Measurements from ENCODE around the gene MRPL40.

MRPL40 gene

GRCh38 chr22:19457828-19458428 lies 25.6 kb downstream of the MRPL40 start:
- no peak overlapping the region for H3K27ac ChIP-seq
- TF ChIP-seq CTCF (IDR thresholded peaks at IDR 0.05) (no peak), ZFX (IDR thresholded peaks at IDR 0.05; ENCODE audit: borderline replicate concordance) (no peak)

GRCh38 chr22:19460036-19460435 lies 27.7 kb downstream of the MRPL40 start:
- TF ChIP-seq CTCF (IDR thresholded peaks at IDR 0.05), result no peak
- TF ChIP-seq ZFX (IDR thresholded peaks at IDR 0.05; ENCODE audit: borderline replicate concordance), result no peak
- no peak overlapping the region for H3K27ac ChIP-seq

DNA sequence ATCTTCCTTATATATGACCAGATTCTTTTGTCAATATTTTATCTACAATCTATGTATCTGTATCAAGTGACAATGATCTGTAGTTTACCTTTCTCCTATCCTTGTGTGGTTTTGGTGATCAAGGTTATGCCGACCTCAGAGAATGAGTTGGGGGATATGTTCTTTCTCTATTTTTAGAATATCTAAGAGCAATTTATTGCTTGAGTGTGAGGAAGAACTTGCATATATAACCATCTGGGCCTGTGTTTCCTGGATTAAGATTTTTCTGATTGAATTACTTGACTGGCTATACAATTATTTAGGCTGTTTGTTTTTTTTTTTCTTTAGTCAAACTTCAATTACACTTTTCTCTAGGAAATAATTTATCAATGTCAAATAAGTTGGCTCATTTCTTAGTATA lies 29.2 kb downstream of the MRPL40 start:
- TF ChIP-seq ZFX (IDR thresholded peaks at IDR 0.05; ENCODE audit: borderline replicate concordance), result no peak
- TF ChIP-seq CTCF (IDR thresholded peaks at IDR 0.05), result no peak
- no peak overlapping the region for H3K27ac ChIP-seq

GRCh38 chr22:19463008-19463407 lies 30.7 kb downstream of the MRPL40 start:
- H3K27ac ChIP-seq, result no peak overlapping the region
- TF ChIP-seq CTCF (IDR thresholded peaks at IDR 0.05), result no peak
- no peak for TF ChIP-seq ZFX (IDR thresholded peaks at IDR 0.05; ENCODE audit: borderline replicate concordance)

DNA sequence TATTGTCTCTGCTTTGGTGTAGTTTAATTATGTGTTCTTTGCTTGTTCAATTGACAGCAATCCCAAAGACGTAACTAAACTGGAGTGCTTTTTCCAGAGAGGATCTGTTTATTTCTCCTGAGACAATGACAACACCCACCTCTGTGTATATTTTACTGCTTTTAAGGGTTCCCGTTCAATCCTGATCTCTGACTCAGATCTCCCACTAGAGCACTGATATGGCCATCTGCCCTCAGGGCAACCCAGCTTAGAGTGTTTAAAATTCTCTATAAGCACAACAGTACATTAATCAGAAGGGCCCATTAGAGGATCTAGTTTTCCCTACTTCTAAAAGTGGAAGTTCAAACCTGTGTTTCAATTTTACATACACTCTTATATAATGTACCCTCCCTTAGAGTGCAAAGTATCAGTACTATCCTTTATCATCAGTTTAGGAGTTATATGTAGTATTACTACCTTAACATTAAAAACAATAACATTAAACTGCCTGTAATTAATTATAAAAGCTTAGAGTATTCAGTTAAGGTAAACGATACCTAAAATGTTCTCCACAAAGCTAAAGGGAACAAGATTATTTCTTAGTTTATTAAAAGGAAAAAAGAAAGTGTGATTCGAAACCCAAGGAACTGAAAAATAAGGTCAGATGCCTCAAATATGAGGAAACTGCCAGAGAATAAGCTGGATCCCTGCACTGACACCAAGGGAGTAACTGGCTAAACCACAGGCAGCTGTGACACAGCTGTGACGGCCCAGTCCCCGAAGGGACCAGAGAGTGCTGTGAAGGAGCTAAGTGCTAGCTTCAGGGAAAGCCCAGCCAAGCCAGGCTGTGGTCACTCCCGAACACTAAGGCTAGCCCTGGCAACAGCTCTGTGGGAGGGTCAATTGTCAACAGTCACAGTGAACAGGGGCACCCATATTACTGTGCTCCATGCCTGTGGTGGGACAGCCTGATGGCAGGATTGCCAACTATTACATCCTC lies 31.4 kb downstream of the MRPL40 start:
- no peak for TF ChIP-seq CTCF (IDR thresholded peaks at IDR 0.05)
- TF ChIP-seq ZFX (IDR thresholded peaks at IDR 0.05; ENCODE audit: borderline replicate concordance), result no peak
- H3K27ac ChIP-seq, result no peak overlapping the region

DNA sequence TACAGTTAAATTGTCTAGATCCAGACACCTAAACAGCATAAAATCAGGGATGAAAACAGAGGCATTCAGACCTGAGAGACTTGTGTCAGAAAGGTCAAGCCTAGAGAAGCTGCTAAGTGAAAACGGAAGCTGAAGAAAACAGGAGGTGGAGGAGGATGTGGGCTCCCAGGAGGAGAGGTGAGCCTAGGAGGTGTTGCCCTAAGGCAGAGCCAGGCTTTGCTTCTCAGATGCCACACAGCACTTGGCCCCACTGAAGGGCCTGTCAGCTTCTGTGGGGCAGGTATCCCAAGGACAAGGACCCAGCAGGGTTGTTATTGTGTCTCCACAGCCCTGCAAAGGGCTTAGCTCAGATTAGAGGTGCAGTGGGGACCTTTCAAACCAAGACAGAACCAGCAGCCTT lies 32.2 kb downstream of the MRPL40 start:
- TF ChIP-seq ZFX (IDR thresholded peaks at IDR 0.05; ENCODE audit: borderline replicate concordance), result no peak
- no peak for TF ChIP-seq CTCF (IDR thresholded peaks at IDR 0.05)
- H3K27ac ChIP-seq, result no peak overlapping the region

- no peak for TF ChIP-seq CTCF (IDR thresholded peaks at IDR 0.05)
- TF ChIP-seq ZFX (IDR thresholded peaks at IDR 0.05; ENCODE audit: borderline replicate concordance), result no peak
- H3K27ac ChIP-seq, result no peak overlapping the region
Observed at GRCh38 chr22:19464975-19465374, 32.6 kb downstream of the MRPL40 start.

All from 22Rv1 (cell line).